ENCODE data around the gene SERTAD2. TPM values are rescaled to one million over a fixed set of nuclear protein-coding genes. Genes with fewer than 3 reads are reported as not detected.

Gene SERTAD2
- total RNA-seq, 3 donors from 2014 or later: 12.8 to 20.0 (median 17.0) TPM

DNA sequence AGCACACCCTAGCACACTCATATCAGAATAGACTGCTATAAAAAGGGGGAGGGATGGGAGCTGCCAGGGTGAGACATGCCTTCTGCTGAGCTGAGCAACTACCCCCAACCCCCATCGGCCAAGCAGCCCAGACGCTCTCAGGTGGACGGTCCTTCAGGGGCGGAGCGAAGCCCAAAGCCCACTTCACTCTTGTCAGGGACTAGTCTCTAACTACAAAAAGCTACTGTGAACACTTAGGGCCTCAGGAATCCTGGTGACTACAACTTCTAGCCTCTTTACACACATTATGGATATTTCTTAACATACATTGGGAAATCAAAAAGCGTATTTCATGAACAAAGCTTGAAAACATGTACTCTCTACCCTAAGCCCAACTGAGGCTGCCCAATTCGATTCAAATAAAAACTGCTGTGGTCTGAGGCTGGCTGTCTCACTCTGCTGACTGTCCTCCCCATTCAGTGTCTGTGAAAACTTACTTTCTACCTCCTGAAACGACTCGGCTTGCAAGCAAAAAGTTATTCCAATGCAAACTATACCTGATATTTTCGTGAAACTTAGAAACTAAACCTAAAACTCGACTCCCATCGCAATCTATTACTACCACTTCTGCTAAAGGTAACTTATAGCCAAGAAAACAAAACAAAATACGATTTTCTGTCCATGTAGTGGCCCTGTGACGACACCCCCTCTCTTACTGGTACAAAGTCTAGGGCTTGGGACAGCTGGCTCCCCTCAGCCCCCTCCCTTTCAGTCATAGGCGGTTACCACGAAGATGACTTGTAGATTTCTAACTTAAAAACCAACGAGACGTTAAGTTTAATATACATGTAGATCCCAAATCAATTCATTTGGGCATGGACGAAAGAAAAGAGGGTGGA is 1.2 kb downstream of the SERTAD2 start:
- Histone ChIP-seq H3K27ac (peak overlapping the region; percentile 99 to 100), H3K4me1 (peaks cover 0 to 21% of the 10 kb centered on the region in 2 donors), H3K9me3 (no peaks in the 10 kb centered on the region), H3K36me3 (no peaks in the 10 kb centered on the region), H3K27me3 (no peaks in the 10 kb centered on the region), H3K4me3 (peak overlapping the region; percentile 95 to 97 (median 97))
- DNase-seq (ENCODE audit: low spot score in 2 of 2): no peak
- peak in 1 of 3 donors; percentile 31 for TF ChIP-seq POLR2AphosphoS5 (IDR thresholded peaks at IDR 0.05)
- TF ChIP-seq, protein P1, sequence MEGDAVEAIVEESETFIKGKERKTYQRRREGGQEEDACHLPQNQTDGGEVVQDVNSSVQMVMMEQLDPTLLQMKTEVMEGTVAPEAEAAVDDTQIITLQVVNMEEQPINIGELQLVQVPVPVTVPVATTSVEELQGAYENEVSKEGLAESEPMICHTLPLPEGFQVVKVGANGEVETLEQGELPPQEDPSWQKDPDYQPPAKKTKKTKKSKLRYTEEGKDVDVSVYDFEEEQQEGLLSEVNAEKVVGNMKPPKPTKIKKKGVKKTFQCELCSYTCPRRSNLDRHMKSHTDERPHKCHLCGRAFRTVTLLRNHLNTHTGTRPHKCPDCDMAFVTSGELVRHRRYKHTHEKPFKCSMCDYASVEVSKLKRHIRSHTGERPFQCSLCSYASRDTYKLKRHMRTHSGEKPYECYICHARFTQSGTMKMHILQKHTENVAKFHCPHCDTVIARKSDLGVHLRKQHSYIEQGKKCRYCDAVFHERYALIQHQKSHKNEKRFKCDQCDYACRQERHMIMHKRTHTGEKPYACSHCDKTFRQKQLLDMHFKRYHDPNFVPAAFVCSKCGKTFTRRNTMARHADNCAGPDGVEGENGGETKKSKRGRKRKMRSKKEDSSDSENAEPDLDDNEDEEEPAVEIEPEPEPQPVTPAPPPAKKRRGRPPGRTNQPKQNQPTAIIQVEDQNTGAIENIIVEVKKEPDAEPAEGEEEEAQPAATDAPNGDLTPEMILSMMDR (IDR thresholded peaks at IDR 0.05): no peak
- TF ChIP-seq POLR2A (IDR thresholded peaks at IDR 0.05): no peak
- intact Hi-C loops (cut with DNase I; ENCODE audit: low total_unique reads): loop anchor here (5.0 kb wide), 2 partner anchors 100 to 215 kb away; no protein-coding TSS in a partner anchor

DNA sequence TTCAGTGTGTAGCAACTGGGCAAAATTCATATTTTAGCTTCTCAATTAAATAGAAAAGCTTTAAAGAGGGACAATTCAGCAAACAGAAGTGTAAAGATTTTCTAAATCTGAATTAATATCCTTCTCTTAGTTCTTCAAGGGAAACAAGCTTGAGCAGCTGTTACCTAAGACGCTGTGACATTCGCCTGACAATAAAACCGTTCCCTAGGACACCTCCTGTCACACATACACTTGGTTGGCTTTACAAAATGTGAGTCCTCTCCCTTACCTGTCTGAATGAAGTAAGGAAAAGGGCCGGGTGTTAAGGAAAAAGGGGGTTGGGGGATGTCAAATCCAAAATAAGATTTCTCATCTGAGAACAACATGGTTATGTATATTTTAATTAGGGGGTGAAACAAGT is 2.1 kb downstream of the SERTAD2 start:
- H3K9me3 ChIP-seq: no peaks in the 10 kb centered on the region
- H3K4me3 ChIP-seq: no peak overlapping the region
- peaks cover 0 to 26% of the 10 kb centered on the region in 2 donors for H3K4me1 ChIP-seq
- no peak for TF ChIP-seq POLR2A (IDR thresholded peaks at IDR 0.05)
- TF ChIP-seq POLR2AphosphoS5 (IDR thresholded peaks at IDR 0.05): peak in 1 of 3 donors; percentile 26
- H3K27ac ChIP-seq: peak overlapping the region; percentile 23 to 100
- H3K36me3 ChIP-seq: no peaks in the 10 kb centered on the region
- intact Hi-C loops (cut with DNase I; ENCODE audit: low total_unique reads): loop anchor here (5.0 kb wide), 2 partner anchors 101 to 216 kb away; no protein-coding TSS in a partner anchor
- no peaks in the 10 kb centered on the region for H3K27me3 ChIP-seq
- no peak for DNase-seq (ENCODE audit: low spot score in 2 of 2)

DNA sequence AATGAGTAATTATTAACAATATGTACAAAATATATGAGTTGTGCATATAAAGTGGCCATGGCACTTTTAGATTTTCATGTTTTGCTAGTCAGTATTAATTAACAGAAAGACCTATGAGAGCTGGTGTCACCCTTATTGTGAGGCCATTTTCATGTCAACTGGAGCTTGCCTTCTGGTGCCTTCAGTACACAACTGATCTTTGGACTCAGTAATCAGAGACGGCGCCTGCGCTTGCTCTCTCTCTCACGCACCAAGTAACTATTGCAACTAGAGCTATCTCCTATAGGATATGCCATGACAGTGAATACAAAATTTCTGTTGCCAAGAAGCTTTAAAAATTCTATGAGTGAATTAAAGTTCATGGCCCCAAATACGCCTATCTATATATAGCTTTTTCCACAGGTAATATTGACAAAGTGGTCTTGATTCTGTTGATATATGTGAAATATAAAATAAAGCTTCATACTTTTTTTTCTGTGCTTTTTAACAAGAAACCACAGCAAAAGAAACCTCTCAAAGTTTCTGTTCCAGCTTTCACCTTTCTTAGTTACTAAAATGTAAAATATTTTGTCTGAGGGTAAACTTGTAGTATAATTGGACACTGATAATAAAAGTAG is 2.9 kb downstream of the SERTAD2 start:
- peak overlapping the region in 1 of 2 donors; percentile 100 for H3K27ac ChIP-seq
- H3K27me3 ChIP-seq: no peaks in the 10 kb centered on the region
- TF ChIP-seq POLR2AphosphoS5 (IDR thresholded peaks at IDR 0.05) (no peak), POLR2A (IDR thresholded peaks at IDR 0.05) (no peak)
- TF ChIP-seq, protein P1 (IDR thresholded peaks at IDR 0.05): no peak
- intact Hi-C loops (cut with DNase I; ENCODE audit: low total_unique reads): loop anchor here (5.0 kb wide), 2 partner anchors 101 to 216 kb away; no protein-coding TSS in a partner anchor
- H3K4me1 ChIP-seq: peaks cover 0 to 28% of the 10 kb centered on the region in 2 donors
- no peaks in the 10 kb centered on the region for H3K9me3 ChIP-seq
- no peaks in the 10 kb centered on the region for H3K36me3 ChIP-seq
- no peak overlapping the region for H3K4me3 ChIP-seq
- no peak for DNase-seq (ENCODE audit: low spot score in 2 of 2)

DNA sequence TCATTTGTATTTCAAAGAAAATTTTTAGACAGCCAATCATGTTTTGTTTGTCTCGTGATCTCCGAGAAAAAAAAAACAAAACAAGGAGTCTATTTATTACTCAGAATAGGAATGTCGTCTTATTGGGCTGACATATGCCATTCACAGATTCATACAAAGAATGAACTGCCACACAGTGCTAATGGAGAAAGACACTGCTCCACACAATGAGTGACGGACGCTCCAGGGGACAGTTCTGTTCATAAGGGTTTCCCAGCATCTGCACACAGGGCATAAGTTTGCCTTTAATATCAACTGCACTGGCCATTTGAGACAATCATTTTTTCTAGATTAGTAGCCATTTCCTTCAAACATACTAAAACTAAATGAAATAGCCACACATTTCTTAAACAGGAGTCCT is 3.4 kb downstream of the SERTAD2 start:
- peaks cover 0 to 24% of the 10 kb centered on the region in 2 donors for H3K4me1 ChIP-seq
- intact Hi-C loops (cut with DNase I; ENCODE audit: low total_unique reads): loop anchor here (5.0 kb wide), 2 partner anchors 102 to 217 kb away; no protein-coding TSS in a partner anchor

DNA sequence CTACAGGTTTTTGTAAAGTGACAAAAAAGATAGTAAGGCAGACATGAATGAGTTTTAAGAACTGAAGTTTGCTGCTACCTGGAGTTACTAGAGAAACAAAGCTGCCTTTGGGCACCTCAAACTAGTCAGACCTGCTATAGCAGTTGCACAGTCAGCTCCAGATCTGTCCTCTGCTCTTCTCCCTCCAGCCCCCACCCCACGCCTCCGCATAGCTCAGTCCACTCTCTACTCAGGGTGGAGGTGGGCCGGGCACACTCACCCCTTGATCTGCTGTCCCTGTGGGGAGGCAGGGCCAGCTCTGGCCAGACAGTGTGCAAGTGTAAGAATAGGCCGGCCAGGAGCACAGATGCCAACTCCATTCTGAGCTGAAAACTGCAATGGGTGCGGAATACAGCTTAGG is 4.1 kb downstream of the SERTAD2 start:
- Histone ChIP-seq H3K27ac (peak overlapping the region; percentile 77 to 100), H3K4me1 (peaks cover 0 to 17% of the 10 kb centered on the region in 2 donors), H3K36me3 (no peaks in the 10 kb centered on the region), H3K27me3 (no peaks in the 10 kb centered on the region), H3K4me3 (peak overlapping the region in 2 of 3 donors; percentile 2 to 36), H3K9me3 (no peaks in the 10 kb centered on the region)
- TF ChIP-seq POLR2AphosphoS5 (IDR thresholded peaks at IDR 0.05) (peak in 2 of 3 donors; percentile 39 to 43), POLR2A (IDR thresholded peaks at IDR 0.05) (no peak)
- intact Hi-C loops (cut with DNase I; ENCODE audit: low total_unique reads): loop anchor here (5.0 kb wide), 2 partner anchors 103 to 218 kb away; no protein-coding TSS in a partner anchor
- DNase-seq (ENCODE audit: low spot score in 2 of 2): peak; percentile 74 to 76

More for the DNA sequence above, 3.4 kb downstream of the SERTAD2 start:
- Histone ChIP-seq H3K27ac (peak overlapping the region in 1 of 2 donors; percentile 100), H3K9me3 (no peaks in the 10 kb centered on the region), H3K4me3 (no peak overlapping the region), H3K36me3 (no peaks in the 10 kb centered on the region), H3K27me3 (no peaks in the 10 kb centered on the region)
- no peak for DNase-seq (ENCODE audit: low spot score in 2 of 2)
- TF ChIP-seq POLR2A (IDR thresholded peaks at IDR 0.05) (no peak), POLR2AphosphoS5 (IDR thresholded peaks at IDR 0.05) (no peak)
- TF ChIP-seq, protein P1 (IDR thresholded peaks at IDR 0.05): no peak
